Measurements from ENCODE around the gene RAB41.
"Not testable (repeated sequence)": the region's sequence is repeated elsewhere in the genome, so short reads cannot be mapped to it uniquely, and the experiment has no call there.

The RAB41 gene

GRCh38 chrX:70264784-70265183, 17.2 kb upstream of the RAB41 start:
- H3K27ac ChIP-seq (replicated peaks) = no peak overlapping the region

GRCh38 chrX:70268034-70268433, 13.9 kb upstream of the RAB41 start, which contains the start of gene ARR3:
Gene ARR3 (plus strand): TSS chrX:70268334. CDS start chrX:70269386, 1,052 bp downstream.
- no peak for TF ChIP-seq SPI1 (IDR thresholded peaks at IDR 0.05; ENCODE audit: borderline replicate concordance, low read depth)
- no peak for TF ChIP-seq GABPA (IDR thresholded peaks at IDR 0.05; ENCODE audit: low read depth)
- TF ChIP-seq CTCF (IDR thresholded peaks at IDR 0.05; ENCODE audit: insufficient read depth, low read length) = no peak
- TF ChIP-seq REST (IDR thresholded peaks at IDR 0.05; ENCODE audit: insufficient replicate concordance, low read depth) = no peak
- no peak for TF ChIP-seq POLR2AphosphoS5 (IDR thresholded peaks at IDR 0.05; ENCODE audit: low read depth)
- no peak for DNase-seq (ENCODE audit: low read depth in 1 of 2, low spot score in 1 of 2)

More at GRCh38 chrX:70264784-70265183, 17.2 kb upstream of the RAB41 start:
- no peak overlapping the region for H3K4me3 ChIP-seq (replicated peaks; ENCODE audit: insufficient read depth, low read length)
- H3K27me3 ChIP-seq (ENCODE audit: insufficient read depth, poor library complexity, severe bottlenecking) = no peaks in the 10 kb centered on the region
- DNase-seq (ENCODE audit: low read depth in 1 of 2, low spot score in 1 of 2) = no peak
- TF ChIP-seq CTCF (IDR thresholded peaks at IDR 0.05; ENCODE audit: insufficient read depth, low read length) = no peak
- no peak for TF ChIP-seq GABPA (IDR thresholded peaks at IDR 0.05; ENCODE audit: low read depth)
- no peak for TF ChIP-seq SPI1 (IDR thresholded peaks at IDR 0.05; ENCODE audit: borderline replicate concordance, low read depth)
- peak; percentile 89 for TF ChIP-seq REST (IDR thresholded peaks at IDR 0.05; ENCODE audit: insufficient replicate concordance, low read depth)
- no peak for TF ChIP-seq POLR2AphosphoS5 (IDR thresholded peaks at IDR 0.05; ENCODE audit: low read depth)

GRCh38 chrX:70274029-70274428, 7.9 kb upstream of the RAB41 start:
- H3K27me3 ChIP-seq (ENCODE audit: insufficient read depth, poor library complexity, severe bottlenecking); H3K4me3 ChIP-seq (replicated peaks; ENCODE audit: insufficient read depth, low read length); H3K27ac ChIP-seq (replicated peaks); DNase-seq (ENCODE audit: low read depth in 1 of 2, low spot score in 1 of 2): not testable (repeated sequence)

More at GRCh38 chrX:70268034-70268433, 13.9 kb upstream of the RAB41 start, which contains the start of gene ARR3:
- Histone ChIP-seq H3K4me3 (replicated peaks; ENCODE audit: insufficient read depth, low read length) (no peak within 1 kb of the TSS), H3K27ac (replicated peaks) (no peak within 1 kb of the TSS), H3K27me3 (ENCODE audit: insufficient read depth, poor library complexity, severe bottlenecking) (no peaks in the 10 kb centered on the region)

- no peak for DNase-seq (ENCODE audit: low read depth in 1 of 2, low spot score in 1 of 2)
- Histone ChIP-seq H3K27ac (replicated peaks) (no peak overlapping the region), H3K4me3 (replicated peaks; ENCODE audit: insufficient read depth, low read length) (no peak overlapping the region), H3K27me3 (ENCODE audit: insufficient read depth, poor library complexity, severe bottlenecking) (no peaks in the 10 kb centered on the region)
- TF ChIP-seq SPI1 (IDR thresholded peaks at IDR 0.05; ENCODE audit: borderline replicate concordance, low read depth) (no peak), CTCF (IDR thresholded peaks at IDR 0.05; ENCODE audit: insufficient read depth, low read length) (no peak), POLR2AphosphoS5 (IDR thresholded peaks at IDR 0.05; ENCODE audit: low read depth) (no peak), GABPA (IDR thresholded peaks at IDR 0.05; ENCODE audit: low read depth) (no peak), REST (IDR thresholded peaks at IDR 0.05; ENCODE audit: insufficient replicate concordance, low read depth) (no peak)
These were observed 2.9 kb upstream of the RAB41 start for GRCh38 chrX:70279081-70279480.

All from HL-60 (cell line).